GM21786 (cell line): Measurements from ENCODE around the gene TAC3.
"Not testable (repeated sequence)": the region's sequence is repeated elsewhere in the genome, so short reads cannot be mapped to it uniquely, and the experiment has no call there.

Experiments
- ATAC-seq: cut with Tn5 transposase; IDR thresholded peaks from one replicate; pipeline ENCODE4 v1.9.1; 2021; ENCODE audit not compliant: unreplicated experiment

The TAC3 gene

DNA sequence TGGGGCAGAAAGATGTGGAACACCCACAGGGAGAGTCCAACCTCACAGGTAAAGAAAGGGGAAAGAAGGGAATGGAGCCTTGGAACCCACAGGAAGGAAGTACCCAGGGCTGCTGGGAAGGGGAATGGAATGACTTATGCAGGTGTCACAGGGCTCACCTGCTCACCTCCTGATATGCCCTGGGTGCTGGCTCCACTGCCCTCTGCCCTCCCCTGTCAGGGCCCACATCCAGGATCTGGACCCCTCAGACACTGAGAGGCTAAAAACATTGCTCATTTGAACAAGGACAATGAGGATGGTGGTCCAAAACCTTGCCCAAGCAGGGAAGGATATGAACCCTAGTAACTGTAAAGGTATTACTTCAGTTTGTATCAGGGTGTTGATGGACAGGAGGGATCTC is 29.3 kb downstream of the TAC3 start:
- no peak for ATAC-seq

DNA sequence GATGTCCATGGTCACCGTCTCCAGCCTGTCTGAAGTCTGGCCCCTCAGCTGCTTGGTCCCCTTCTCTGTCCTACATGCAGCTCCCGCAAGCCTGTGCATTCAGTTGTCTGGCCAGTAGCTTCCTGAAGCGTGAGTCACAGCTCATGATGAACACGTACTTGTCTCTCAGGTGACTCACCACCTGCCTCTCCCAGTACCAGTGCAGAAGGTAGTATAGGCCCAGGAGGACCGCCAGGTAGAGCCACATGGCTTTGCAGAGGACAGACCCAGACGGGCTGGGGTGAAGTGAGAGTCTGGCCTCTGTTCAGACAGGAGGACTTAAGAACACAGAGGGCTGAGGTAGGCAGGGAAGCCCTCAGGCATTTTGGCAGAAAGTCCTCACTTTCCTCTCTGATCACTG is 30.6 kb downstream of the TAC3 start:
- not testable (repeated sequence) for ATAC-seq

DNA sequence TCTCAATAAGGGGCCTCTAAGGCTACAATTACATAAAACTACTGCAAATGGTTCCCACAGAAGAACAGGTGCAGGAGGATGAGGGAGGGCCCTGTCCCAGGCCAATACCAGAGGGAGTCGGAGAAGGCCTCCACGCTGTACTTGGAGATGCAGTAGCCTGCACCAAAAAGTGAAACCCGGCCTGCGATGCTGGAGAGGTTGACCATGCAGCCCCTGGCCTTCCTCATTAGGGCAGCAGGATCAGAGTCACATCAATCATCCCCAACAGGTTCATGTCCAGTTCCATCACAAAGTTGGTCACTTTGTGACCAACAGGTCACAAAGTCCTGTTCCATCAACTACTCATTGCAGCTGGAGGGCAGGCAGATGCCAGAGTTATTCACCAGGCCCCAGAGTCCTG is 32.9 kb downstream of the TAC3 start:
- no peak for ATAC-seq

DNA sequence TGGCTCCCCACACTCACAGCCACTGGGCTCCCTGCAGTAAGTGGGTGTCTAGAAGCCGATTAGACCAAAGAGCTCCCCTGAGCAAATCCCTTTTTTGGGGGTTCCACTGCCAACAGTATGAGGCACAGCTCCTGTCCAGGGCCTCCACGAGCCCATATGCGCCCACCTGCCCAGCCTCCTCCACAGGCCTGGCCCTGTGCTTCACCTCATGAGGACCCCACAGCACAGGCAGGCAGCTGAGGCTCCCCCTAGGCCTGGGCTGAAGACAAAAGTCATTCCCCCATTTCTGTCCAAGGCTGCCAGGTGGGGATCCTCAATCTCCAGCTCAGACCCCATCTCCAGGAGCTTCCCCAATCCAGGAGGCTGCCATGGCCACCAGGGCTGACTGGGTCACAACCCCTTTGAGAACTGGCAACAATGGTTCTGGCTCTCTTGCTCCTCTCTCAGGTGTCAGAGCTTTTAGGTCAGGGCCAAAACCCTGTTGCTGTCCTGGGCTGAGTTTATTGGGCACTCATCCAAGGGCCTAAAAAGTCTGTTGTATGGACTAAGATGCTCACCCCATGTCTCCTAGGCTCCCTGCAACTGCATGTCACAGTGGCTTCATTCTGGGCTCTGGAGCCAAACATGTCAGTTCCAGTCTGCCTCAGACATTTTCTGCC is 33.6 kb downstream of the TAC3 start:
- ATAC-seq: not testable (repeated sequence)

DNA sequence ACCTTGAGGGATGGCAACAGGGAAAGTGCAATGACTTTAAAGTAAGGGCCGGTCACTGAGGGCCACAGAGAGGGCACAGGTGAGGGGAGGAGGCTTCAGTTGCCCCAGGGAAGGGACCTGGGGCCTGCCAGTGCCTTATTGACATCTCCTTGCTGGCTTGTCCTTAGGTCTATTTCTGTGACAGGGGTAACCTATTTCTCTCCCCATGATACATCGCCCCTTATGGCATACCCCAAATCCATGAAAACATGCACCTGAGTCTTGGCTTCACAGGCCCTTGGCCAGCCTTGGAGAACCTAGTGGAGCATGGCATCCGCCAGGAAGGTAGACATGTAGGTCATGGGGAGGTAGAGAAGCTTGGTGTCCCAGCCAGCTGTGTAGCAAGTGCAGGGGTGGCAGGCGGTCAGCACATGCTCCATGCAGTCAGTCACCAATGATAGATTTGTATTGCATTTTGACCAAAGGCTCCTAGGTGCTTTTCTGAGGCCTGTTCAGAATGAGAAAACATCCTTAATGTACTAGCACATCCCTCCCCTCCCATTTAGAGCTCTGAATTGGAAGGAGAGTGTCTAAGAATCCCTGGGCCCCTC is 35.3 kb downstream of the TAC3 start:
- no peak for ATAC-seq

DNA sequence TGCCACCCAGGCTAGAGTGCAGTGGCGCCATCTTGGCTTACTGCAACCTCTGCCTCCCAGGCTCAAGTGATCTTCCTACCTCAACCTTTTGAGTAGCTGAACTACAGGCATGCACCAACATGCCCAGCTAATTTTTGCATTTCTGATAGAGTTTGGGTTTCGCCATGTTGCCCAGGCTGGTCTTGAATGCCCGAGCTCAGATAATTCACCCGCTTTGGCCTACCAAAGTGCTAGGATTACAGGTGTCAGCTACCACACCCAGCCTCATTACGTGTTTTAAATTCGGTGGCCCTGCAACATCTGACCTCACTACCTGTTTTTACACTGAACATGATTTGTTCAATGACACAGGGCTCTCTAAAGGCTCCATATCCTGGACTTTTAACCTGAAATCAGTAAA is 36.1 kb downstream of the TAC3 start:
- ATAC-seq: no peak

DNA sequence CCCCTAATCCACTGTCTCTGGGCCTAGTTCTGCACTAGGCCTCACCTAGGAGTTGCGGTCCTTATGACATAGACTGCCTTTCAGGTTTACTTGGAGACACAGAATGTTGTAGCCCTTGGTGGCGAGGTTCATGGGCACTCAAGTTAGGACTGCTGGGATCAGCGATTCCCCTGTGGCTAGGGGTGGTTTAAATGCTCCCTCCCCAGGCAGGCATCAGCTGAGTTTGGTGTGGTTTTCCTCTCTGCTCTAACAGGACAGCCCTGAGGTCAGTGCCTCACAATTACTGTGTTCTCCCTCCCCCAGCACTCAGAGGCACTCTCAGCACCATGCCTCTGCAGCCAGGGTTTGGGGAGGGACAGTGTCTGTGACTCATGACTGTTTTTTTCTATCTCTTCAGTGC is 36.7 kb downstream of the TAC3 start:
- ATAC-seq: no peak

DNA sequence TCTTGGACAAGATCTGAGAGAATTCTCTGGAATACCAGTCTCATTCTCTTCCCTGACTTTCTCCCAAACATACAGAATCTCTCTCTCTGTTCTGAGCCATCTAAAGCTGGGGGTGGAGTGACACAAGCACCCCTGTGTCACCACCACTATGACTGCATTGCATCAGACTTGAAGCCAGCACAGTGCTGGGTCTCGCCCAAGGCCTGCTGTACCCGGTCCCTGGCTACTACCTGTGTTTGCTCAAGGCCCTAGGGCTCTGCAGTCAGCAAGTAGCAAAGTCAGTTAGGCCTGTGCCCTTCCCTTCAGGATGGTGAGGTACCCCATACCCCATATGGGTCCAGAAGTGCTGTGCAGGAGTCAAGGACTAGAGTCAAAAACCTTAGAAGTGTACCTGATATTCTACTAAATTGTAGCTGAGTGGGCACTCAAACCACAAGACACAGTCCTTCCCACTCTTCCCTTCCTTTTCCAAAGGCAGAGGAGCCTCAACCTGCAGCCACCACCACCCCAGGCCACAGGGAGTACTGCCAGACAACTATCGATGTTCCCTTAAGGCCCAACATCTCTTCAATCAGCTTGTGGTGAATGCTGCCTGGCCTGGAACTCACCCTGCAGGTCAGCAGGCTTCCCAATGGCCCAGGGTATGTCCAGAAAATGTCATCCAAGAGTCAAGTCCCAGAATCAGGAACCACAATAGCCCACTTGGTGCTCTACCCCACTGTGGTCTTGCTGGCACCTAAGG is 37.8 kb downstream of the TAC3 start:
- ATAC-seq: no peak

DNA sequence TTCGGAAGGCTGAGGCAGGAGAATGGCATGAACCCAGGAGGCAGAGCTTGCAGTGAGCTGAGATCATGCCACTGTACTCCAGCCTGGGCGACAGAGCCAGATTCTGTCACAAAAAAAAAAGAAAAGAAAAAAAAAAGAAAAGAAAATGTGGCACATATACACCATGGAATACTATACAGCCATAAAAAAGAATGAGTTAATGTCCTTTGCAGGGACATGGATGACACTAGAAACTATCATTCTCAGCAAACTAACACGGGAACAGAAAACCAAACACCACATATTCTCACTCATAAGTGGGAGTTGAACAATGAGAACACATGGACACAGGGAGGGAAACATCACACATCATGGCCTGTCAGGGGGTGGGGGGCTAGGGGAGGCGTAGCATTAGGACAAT is 39.0 kb downstream of the TAC3 start:
- not testable (repeated sequence) for ATAC-seq

DNA sequence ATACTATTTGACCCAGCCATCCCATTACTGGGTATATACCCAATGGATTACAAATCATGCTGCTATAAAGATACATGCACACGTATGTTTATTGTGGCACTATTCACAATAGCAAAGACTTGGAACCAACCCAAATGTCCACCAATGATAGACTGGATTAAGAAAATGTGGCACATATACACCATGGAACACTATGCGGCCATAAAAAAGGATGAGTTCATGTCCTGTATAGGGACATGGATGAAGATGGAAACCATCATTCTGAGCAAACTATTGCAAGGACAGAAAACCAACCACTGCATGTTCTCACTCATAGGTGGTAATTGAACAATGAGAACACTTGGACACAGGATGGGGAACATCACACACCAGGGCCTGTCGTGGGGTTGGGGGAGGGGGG is 42.1 kb downstream of the TAC3 start:
- not testable (repeated sequence) for ATAC-seq

DNA sequence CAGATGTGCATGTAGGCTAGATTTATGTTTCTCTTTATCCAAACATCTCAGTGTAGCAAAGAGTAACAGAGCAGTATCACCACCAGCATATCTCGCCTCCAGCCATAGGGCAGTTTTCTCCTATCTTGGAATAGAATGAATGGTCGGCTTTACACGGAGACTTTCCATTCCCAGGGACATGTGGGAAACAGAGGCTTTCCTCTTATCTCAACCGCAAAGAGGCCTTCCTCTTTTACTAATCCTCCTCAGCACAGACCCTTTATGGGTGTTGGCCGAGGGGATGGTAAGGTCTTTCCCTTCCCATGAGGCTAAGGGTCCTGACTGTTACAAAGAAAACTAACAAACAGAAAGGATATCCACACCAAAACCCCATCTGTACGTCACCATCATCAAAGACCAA is 47.4 kb downstream of the TAC3 start:
- not testable (repeated sequence) for ATAC-seq

DNA sequence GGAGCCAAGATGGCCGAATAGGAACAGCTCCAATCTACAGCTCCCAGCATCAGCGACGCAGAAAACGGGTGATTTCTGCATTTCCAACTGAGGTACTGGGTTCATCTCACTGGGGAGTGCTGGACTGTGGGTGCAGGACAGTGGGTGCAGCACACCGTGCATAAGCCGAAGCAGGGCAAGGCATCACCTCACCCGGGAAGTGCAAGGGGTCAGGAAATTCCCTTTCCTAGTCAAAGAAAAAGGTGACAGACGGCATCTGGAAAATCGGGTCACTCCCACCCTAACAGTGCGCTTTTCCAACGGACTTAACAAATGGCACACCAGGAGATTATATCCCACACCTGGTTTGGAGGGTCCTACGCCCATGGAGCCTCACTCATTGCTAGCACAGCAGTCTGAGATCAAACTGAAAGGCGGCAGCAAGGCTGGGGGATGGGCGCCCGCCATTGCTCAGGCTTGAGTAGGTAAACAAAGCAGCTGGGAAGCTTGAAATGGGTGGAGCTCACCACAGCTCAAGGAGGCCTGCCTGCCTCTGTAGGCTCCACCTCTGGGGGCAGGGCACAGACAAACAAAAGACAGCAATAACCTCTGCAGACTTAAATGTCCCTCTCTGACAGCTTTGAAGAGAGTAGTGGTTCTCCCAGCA is 50.2 kb downstream of the TAC3 start:
- not testable (repeated sequence) for ATAC-seq

DNA sequence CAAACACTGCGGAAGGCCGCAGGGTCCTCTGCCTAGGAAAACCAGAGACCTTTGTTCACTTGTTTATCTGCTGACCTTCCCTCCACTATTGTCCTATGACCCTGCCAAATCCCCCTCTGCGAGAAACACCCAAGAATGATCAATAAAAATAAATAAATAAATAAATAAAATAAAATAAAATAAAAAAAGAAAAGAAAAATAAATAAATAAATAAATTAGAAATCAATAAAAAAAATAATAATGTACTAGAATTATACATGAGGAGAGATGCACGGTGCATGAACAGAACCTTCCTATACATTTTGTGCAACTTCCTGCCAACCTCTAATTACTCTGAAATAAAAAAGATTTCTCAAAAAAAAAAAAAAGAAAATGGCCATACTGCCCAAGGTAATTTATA is 51.2 kb downstream of the TAC3 start:
- ATAC-seq: not testable (repeated sequence)

DNA sequence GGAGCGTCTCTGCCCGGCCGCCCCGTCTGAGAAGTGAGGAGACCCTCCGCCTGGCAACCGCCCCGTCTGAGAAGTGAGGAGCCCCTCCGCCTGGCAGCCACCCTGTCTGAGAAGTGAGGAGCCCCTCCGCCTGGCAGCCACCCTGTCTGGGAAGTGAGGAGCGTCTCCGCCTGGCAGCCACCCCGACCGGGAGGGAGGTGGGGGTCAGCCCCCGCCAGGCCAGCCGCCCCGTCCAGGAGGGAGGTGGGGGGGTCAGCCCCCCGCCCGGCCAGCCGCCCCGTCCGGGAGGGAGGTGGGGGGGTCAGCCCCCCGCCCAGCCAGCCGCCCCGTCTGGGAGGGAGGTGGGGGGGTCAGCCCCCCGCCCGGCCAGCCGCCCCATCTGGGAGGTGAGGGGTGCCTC is 52.8 kb downstream of the TAC3 start:
- not testable (repeated sequence) for ATAC-seq

DNA sequence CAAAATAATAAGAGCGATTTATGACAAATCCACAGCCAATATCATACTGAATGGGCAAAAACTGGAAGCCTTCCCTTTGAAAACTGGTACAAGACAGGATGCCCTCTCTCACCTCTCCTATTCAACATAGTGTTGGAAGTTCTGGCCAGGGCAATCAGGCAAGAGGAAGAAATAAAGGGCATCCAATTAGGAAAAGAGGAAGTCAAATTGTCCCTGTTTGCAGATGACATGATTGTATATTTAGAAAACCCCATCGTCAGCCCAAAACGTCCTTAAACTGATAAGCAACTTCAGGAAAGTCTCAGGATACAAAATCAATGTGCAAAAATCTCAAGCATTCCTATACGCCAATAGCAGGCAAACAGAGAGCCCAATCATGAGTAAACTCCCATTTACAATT is 54.1 kb downstream of the TAC3 start:
- ATAC-seq: not testable (repeated sequence)
